GM10266 (cell line): ENCODE data around the gene RIMBP3B.
"Not testable (repeated sequence)": the region's sequence is repeated elsewhere in the genome, so short reads cannot be mapped to it uniquely, and the experiment has no call there.

ENCODE experiments used
- DNase-seq: peaks from one replicate; pipeline ENCODE4 v3.0.0; 2012; ENCODE audit errors: extremely low spot score

RIMBP3B gene, protein sequence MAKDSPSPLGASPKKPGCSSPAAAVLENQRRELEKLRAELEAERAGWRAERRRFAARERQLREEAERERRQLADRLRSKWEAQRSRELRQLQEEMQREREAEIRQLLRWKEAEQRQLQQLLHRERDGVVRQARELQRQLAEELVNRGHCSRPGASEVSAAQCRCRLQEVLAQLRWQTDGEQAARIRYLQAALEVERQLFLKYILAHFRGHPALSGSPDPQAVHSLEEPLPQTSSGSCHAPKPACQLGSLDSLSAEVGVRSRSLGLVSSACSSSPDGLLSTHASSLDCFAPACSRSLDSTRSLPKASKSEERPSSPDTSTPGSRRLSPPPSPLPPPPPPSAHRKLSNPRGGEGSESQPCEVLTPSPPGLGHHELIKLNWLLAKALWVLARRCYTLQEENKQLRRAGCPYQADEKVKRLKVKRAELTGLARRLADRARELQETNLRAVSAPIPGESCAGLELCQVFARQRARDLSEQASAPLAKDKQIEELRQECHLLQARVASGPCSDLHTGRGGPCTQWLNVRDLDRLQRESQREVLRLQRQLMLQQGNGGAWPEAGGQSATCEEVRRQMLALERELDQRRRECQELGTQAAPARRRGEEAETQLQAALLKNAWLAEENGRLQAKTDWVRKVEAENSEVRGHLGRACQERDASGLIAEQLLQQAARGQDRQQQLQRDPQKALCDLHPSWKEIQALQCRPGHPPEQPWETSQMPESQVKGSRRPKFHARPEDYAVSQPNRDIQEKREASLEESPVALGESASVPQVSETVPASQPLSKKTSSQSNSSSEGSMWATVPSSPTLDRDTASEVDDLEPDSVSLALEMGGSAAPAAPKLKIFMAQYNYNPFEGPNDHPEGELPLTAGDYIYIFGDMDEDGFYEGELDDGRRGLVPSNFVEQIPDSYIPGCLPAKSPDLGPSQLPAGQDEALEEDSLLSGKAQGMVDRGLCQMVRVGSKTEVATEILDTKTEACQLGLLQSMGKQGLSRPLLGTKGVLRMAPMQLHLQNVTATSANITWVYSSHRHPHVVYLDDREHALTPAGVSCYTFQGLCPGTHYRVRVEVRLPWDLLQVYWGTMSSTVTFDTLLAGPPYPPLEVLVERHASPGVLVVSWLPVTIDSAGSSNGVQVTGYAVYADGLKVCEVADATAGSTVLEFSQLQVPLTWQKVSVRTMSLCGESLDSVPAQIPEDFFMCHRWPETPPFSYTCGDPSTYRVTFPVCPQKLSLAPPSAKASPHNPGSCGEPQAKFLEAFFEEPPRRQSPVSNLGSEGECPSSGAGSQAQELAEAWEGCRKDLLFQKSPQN (N-terminal part only)

DNA sequence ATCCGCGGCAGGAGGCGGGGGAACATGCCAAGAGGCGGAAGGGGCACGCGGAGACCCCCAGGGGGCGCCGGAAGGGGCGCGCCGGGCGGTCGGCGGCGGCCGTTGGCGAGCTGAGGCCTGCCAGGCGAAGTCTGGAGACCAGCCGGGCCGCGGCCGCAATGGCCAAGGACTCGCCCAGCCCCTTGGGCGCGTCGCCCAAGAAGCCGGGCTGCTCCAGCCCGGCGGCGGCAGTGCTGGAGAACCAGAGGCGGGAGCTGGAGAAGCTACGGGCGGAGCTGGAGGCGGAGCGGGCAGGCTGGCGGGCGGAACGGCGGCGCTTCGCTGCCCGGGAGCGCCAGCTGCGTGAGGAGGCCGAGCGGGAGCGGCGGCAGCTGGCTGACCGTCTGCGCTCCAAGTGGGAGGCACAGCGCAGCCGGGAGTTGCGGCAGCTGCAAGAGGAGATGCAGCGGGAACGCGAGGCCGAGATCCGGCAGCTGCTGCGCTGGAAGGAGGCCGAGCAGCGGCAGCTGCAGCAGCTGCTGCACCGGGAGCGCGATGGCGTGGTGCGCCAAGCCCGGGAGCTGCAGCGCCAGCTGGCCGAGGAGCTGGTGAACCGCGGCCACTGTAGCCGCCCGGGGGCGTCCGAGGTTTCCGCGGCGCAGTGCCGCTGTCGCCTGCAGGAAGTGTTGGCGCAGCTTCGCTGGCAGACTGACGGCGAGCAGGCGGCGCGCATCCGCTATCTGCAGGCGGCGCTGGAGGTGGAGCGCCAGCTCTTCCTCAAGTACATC lies at the start of gene RIMBP3B:
Gene RIMBP3B, plus strand, starts transcription at position 51 of the 767 bp plus-strand sequence. Its CDS starts 108 bp downstream, at position 159.
- DNase-seq = not testable (repeated sequence)

DNA sequence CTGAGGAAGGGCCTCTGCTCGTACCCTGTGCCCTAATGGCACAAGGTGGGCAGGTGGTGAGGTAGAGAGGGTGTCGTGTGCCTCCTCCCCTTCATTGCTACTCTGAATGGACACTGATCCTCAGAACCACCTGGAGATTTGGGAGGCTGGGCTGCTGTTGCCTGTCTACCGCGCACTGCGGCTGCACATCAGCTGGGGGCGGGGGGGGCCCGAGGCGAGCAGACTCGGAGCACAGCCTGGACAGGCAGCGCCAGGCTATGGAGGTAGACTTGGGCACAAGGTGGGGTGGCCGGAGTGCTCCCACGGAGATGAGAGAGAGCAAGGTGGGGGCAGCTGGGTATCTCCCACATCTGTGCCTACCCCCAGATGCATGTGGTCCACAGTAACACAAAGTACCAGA lies 26.0 kb upstream of the RIMBP3B start:
- DNase-seq = not testable (repeated sequence)

DNA sequence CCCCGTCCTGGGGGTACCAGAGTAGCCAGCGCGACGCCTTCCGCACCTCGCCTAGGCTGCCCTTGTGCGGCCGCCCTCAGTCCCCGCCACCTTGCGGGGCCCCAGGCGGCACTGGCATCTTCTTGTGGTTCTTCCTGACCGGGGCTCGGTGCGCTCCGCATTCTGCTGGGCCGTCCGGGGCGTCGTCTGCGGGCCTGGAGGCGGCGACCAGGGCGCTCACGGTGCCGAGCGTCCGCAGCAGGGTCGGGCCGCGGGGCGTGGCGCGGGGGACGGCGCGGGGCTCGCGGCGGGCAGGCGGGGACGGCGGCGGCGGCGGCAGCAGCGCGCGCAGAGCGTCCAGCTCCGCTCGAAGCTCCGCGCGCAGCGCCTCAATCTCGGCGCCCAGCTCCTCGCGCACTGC lies 23.0 kb upstream of the RIMBP3B start:
- DNase-seq = not testable (repeated sequence)

DNA sequence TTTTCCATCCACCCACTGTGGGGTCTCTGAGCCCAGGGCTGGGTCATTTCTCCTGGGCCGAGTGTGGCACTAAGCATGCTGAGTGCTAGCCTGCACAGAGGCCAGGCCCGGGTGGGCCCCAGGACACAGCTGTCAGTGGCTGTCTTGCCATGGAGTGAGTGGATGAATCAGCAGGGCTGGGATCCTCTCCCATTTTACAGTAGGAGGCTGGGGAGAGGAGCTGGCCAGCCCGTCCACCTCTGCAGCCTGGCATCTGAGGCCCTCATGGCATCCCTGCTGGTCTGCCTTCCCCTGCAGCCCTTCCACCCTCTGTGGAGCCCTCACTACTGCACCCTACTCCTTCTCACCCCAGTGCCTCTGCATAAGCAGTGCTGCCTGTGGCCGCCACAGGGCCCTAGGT lies 21.1 kb upstream of the RIMBP3B start:
- not testable (repeated sequence) for DNase-seq

DNA sequence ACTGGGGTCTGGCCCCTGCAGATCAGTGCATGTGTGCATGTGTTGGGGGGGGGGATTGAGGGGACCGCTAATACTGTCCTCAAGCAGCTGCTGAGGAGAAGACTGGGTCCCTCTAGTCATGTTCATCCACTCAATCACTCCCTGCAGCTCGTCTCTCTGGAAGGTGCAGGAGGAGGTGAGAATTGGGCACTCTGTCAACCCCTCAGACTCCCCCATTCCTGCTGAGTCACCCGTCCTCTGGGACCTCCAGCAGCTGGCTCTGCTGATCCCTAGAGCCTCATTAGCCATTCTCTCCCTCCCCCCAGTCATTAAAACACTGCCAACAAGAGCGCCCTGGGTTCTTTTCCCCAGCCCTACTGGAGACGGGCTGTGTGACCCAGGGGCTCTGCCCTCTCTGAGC lies 20.5 kb upstream of the RIMBP3B start:
- DNase-seq = not testable (repeated sequence)

DNA sequence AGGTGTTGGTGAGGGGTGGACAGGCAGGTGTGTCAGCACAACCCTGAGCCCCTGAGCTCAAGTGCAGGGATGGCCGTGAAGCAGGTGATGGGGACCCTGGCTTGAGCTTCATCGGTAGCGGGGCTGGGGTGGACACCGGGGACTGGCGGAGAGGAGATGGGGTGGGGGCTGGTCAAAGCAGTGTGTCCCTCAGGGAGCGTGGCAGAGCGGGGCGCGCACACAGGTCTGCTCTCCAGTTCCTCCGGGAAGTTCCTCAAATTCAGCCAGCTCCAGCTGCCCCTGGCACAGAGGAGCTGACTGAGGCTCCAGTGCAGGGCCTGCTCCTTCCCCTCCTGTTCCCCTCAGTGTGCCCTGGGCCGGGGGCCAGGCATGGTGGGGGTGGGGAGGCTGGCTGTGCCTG lies 19.7 kb upstream of the RIMBP3B start:
- DNase-seq = not testable (repeated sequence)

DNA sequence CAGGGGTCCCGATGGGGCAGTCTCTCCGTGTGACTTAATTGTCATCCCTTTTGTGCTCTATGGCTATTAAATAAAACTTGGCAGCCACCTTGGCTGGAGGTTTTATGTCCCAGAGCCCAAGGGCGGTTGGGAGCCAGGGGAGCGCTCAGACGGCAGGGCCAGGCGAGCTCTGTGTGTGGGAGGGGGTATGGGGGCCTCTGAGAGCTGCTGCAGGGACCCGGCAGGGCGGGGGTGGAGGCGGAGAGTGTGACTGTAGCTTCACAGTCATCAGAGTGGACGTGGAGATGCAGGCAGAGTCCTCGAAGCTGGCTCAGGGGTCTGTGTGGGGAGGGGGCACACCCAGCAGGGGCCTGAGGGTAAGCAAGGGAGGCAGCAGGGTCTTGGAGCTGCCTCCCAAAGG lies 19.2 kb upstream of the RIMBP3B start:
- DNase-seq = not testable (repeated sequence)

DNA sequence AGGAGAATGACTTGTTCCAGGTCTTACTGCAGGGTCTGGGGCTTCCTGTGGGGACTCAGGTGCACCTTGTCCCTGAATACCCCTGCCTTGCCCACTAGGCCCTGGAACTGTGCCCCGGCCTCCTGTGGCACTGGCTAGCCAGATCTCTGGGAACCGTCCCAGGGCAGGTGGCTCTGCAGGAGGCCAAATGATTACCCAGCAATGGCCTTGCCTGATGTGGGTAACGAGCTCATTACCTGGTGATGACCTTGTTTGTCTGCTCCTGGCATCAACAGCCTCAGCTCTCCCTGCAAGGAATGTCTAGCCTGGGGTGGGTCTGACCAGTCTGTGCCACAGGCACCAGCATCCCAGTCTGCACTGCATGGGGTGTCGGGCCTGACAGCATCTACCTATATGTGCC lies 18.2 kb upstream of the RIMBP3B start:
- DNase-seq = not testable (repeated sequence)

DNA sequence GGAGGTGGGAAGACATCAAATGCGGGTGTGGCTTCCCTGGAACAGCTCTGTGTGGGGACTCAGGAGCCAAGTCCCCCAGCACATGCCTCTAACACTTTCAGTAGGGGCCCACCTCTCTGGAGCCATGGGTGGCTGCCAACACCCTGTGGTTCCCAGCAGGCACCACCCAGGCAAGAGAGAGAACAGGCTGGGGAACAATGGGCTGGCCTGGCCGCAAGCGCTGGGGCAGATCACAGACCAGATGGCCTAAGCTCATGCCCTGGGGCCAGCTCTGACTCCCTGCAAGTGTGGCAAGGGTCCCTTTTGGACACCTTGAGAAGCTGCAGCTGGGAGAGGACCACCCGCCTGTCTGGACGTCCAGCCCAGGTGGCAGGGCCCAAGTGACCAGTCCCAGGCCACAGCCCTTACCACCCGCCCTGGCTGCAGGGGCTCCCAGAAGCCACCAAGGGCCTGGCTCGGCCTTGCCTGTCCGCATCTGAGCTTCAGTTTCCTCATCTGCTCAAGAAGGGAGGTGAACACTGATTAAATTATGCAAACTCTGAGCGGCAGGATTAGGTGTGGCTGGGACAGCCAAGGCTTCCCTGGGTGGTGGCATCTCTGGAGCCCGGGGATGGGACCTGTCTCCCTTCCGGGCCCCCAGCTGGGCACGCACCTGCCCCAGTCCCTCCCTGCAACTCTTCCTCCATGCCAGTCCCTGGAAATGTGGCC lies 14.8 kb upstream of the RIMBP3B start:
- DNase-seq = not testable (repeated sequence)

DNA sequence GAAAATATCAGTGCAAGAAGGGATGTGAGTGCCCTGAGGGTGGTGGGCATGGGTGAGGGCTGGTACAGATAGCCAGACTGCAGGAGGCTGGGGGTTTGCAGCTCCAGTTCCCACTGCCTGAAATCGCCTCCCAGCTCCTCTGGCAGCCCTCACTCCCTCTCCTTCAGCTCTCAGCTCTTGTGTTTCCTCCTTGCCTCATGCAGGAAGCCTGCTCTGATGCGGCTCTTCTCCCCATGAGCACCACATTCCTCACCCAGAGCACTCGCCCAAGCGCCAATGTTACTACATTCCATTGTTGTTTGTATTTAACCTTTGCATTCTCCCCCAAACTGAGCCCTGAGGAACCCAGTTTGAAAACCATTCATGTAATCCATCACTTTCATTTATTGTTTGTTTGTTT lies 7.7 kb upstream of the RIMBP3B start:
- DNase-seq = not testable (repeated sequence)

DNA sequence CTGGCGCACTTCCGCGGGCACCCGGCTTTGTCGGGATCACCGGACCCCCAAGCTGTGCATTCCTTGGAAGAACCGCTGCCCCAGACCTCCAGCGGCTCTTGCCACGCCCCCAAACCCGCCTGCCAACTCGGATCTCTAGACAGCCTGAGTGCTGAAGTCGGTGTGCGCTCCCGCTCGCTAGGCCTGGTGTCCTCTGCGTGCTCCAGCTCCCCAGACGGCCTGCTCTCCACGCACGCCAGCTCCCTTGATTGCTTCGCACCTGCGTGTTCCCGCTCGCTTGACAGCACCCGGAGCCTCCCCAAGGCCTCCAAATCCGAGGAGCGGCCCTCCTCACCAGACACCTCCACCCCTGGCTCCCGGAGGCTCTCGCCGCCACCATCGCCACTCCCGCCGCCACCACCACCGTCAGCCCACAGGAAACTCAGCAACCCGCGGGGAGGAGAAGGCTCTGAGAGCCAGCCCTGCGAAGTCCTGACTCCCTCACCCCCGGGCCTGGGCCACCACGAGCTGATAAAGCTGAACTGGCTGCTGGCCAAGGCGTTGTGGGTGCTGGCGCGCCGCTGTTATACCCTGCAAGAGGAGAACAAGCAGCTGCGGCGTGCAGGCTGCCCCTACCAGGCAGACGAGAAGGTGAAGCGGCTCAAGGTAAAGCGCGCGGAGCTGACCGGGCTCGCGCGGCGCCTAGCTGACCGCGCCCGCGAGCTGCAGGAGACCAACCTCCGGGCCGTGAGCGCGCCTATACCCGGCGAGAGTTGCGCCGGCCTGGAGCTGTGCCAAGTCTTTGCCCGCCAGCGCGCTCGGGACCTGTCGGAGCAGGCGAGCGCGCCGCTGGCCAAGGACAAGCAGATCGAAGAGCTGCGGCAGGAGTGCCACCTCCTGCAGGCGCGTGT lies 1.2 kb downstream of the RIMBP3B start:
- not testable (repeated sequence) for DNase-seq

DNA sequence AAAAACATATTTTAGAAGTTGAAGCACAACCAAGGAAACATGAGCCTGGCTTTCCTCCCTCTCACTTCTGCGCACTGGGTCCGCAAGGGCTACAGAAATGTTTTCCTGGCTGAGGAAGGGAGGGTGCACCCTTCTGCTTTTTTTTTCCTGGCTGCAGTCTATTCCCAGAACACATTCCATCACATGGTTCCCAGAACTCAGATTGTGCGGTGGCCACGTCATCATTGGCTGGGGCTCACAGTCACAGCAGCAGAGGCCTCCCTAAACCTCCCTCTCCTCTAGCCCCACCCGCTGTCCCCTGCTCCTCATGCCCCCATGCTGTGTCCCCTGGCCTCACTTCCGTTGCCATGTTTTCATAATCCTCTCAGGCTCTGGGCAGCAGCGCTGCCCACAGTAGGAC lies 5.9 kb downstream of the RIMBP3B start:
- not testable (repeated sequence) for DNase-seq

DNA sequence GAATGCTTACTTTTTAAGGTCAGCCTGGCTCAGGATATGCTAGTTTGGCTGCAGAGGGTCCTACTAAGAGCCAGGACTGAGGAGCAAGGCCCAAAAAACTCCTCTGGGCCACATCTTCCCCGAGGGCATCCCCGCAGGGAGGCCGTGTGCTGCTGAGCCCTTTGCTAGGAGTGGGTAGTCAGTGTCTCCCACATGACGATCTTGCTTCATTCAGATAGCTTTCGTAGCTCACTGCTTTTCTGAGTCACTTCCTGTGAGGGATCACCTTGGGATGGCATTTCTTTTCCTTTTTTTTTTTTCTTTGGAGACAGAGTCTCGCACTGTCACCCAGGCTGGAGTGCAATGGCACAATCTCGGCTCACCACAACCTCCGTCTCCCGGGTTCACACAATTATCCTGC lies 6.5 kb downstream of the RIMBP3B start:
- DNase-seq = not testable (repeated sequence)

DNA sequence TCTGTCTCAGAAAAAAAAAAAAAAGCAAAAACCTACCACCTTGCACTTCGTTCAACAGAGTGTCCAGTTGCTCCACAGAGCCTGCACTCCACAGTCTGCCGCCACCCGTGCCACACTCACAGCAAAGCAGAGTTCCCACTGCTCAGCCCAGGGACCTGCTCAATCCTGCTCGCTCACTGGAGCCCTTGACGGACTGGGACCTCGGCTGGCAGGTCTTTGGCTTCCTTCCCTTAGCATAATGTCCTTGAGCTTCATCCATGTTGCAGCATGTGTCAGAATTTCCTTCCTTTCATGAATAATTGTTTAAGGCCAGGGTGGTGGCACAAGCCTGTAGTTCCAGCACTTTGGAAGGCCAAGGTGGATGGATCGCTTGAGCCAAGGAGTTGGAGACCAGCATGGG lies 11.1 kb downstream of the RIMBP3B start:
- DNase-seq = not testable (repeated sequence)

DNA sequence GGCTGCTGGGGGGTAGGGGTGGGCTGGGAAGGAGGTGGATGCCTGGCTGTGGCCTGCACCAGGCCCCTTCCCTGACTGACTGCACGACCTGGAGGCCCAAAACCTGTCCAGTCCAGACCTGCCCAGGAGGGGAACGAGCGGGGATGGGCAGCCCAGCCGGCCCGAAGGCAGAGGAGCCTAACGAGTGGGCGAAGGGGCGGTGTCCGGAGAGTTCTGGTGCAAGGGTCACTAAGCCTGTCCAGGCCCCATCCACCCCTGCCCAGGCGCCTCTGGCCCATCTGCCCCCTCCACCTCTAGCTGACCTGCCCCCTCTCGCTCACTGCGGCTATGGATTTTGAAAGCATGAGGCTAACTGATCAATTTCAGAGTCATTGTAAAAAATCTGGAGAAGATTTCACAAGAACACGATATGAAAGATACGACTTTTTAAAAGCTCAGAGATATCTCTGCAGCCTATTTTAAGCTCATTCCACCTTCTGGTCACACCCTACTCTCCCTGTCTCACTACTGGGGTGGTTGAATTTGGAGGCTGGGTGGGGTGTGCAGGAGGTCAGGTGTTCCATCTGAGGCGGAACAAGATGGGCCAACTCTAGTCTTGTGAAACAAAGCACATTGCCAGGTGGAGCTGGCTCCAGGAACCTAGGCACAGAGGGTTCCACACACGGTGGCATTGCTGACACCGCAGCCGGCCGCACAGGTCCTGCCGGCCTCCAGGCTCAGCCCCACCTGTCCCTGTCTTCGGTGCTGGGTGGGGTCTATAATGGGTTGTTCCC lies 17.8 kb downstream of the RIMBP3B start:
- not testable (repeated sequence) for DNase-seq

DNA sequence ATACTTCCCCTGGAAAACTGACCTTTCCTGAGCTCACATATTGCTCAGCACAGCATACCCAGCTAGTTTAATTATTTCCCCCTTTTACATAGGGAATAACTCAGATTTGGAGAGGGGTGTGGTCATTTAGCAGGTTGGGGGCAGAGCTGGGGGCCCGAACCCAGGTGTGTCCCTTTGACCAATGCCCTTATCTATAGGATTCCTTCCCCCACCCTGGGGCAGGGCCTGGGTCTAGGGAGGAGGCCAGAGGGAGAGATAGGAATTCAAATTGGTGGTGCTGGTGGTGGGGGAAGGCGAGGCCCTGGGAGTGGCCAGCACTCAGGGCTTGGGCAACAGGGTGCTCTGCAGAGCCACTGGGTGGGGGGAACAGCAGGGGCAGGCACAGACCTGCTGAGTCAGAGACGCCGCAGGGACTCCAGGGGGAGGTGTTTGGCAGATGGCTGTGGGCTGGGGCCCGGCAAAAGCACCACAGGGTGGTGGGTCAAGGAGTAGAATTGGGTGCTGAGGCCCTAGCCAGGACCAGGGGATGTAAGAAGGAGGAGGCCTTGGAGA lies 19.3 kb downstream of the RIMBP3B start:
- not testable (repeated sequence) for DNase-seq

DNA sequence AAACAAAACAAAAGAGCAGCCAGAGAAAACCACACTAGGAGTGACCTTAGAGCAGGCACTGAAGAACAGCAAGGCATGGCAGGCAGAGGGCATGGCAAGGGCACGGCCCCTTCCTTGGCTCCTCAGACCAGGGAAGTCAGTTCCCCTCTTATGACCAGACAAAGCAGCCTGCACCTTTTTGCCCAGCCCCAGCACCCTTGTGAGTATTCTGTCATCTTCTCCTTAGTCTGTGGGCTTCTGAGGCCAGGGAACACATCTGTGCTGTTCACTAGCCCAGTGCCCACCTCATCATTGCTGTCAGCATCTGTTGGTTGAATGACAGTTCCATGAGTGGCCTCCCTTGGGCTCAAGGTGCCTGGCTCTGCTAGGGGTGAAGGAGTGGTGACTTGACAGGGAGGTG lies 23.6 kb downstream of the RIMBP3B start:
- DNase-seq = not testable (repeated sequence)

DNA sequence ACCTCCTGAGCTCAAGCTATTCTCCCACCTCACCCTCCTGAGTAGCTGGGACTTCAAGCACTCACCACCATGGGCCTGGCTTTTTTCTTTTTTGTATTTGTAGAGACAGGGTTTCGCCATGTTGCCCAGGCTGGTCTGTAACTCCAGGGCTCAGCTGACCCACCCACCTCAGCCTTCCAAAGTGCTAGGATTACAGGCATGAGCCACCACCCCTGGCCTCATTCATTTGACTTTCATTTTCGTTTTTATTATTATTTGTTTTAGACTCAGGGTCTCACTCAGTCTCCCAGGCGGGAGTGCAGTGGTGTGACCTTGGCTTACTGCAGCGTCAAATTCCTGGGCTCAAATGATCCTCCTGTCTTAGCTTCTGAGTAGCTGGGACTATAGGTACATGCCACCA lies 24.2 kb downstream of the RIMBP3B start:
- DNase-seq = not testable (repeated sequence)
